Osteoblast (primary cell): Measurements from ENCODE around the gene RNF151. TPM values are rescaled to one million over a fixed set of nuclear protein-coding genes. Genes with fewer than 3 reads are reported as not detected.
A peak's percentile ranks its signal among the peaks of the same experiment; 100 is the strongest.

Experiments used
- DNase-seq: peaks from one replicate; pipeline ENCODE4 v3.0.0; 2011; ENCODE audit warnings: low spot score, mixed read lengths; ENCODE audit not compliant: insufficient read length; ENCODE audit errors: missing footprints
- H2AFZ ChIP-seq: 2 replicates; pipeline ENCODE4 v1.6.0; 2011; ENCODE audit warnings: mild to moderate bottlenecking, low read length
- H3K27ac ChIP-seq: 2 replicates; pipeline ENCODE4 v1.5.1; 2011; ENCODE audit warnings: mild to moderate bottlenecking, low read depth, low read length, moderate library complexity
- H3K27me3 ChIP-seq: 2 replicates; pipeline ENCODE4 v1.6.0; 2012; ENCODE audit warnings: mild to moderate bottlenecking, control low read depth, inconsistent platforms, low read length, moderate library complexity; ENCODE audit not compliant: insufficient read depth
- H3K36me3 ChIP-seq: 2 replicates; pipeline ENCODE4 v1.5.1; 2011; ENCODE audit warnings: mild to moderate bottlenecking, low read length, control low read depth, moderate library complexity; ENCODE audit not compliant: insufficient read depth
- H3K4me1 ChIP-seq: 2 replicates; pipeline ENCODE4 v1.5.1; 2011; ENCODE audit warnings: mild to moderate bottlenecking, low read length, control low read depth, moderate library complexity; ENCODE audit not compliant: insufficient read depth
- H3K4me2 ChIP-seq: 2 replicates; pipeline ENCODE4 v1.6.0; 2011; ENCODE audit warnings: mild to moderate bottlenecking, low read length; ENCODE audit not compliant: insufficient read depth
- H3K4me3 ChIP-seq: fragments of 200-600 bp; sonication (generic); 3 replicates; pipeline ENCODE4 v1.5.1; 2012; ENCODE audit warnings: mild to moderate bottlenecking, low read length, inconsistent platforms; ENCODE audit not compliant: insufficient read depth
- H3K79me2 ChIP-seq: 2 replicates; pipeline ENCODE4 v1.6.0; 2012; ENCODE audit warnings: mild to moderate bottlenecking, low read length, control low read depth, inconsistent platforms; ENCODE audit not compliant: insufficient read depth
- H3K9me3 ChIP-seq: 2 replicates; pipeline ENCODE4 v1.5.1; 2011; ENCODE audit warnings: low read depth, low read length, control low read depth
- H4K20me1 ChIP-seq: 2 replicates; pipeline ENCODE4 v1.6.0; 2012; ENCODE audit warnings: mild to moderate bottlenecking, low read length, control low read depth; ENCODE audit not compliant: insufficient read depth
- CTCF ChIP-seq: IDR thresholded peaks from 2 replicates; pipeline ENCODE4 v1.5.1; 2011; ENCODE audit warnings: mild to moderate bottlenecking, low read depth, low read length, moderate library complexity; ENCODE audit errors: extremely low read depth
- total RNA-seq: library from RNA; depleted of rRNA; stranded (reverse); fragments of >200 nt; gene quantifications from 2 replicates; pipeline ENCODE4 v1.2.3, GENCODE V29; 2012

Gene RNF151
- total RNA-seq, 1 donor, result 0.36 TPM

- DNase-seq, result peak; percentile 64
- Histone ChIP-seq H3K79me2 (peaks cover 52% of the 10 kb centered on the region), H3K4me2 (no peak overlapping the region), H3K27ac (no peak overlapping the region), H2AFZ (no peak overlapping the region), H3K4me1 (peaks cover 24% of the 10 kb centered on the region), H3K36me3 (peaks cover 8% of the 10 kb centered on the region), H3K4me3 (no peak overlapping the region), H4K20me1 (peaks cover 9% of the 10 kb centered on the region), H3K27me3 (no peaks in the 10 kb centered on the region), H3K9me3 (no peaks in the 10 kb centered on the region)
- TF ChIP-seq CTCF, result no peak
Measured at GRCh38 chr16:1968146-1968953, 1.7 kb downstream of the RNF151 start.

- peaks cover 22% of the 10 kb centered on the region for H3K36me3 ChIP-seq
- no peaks in the 10 kb centered on the region for H3K9me3 ChIP-seq
- peak within 1 kb of the TSS; percentile 98 for H3K4me2 ChIP-seq
- H3K27me3 ChIP-seq, result no peaks in the 10 kb centered on the region
- H4K20me1 ChIP-seq, result no peaks in the 10 kb centered on the region
- H2AFZ ChIP-seq, result peak within 1 kb of the TSS; percentile 95
- peak within 1 kb of the TSS; percentile 98 for H3K4me3 ChIP-seq
- DNase-seq, result peak; percentile 100
- peaks cover 10% of the 10 kb centered on the region for H3K4me1 ChIP-seq
- peaks cover 31% of the 10 kb centered on the region for H3K79me2 ChIP-seq
- peak within 1 kb of the TSS; percentile 94 for H3K27ac ChIP-seq
- TF ChIP-seq CTCF, result no peak
Measured at GRCh38 chr16:1971796-1972489, 5.3 kb downstream of the RNF151 start, which contains the start of gene TBL3. Gene TBL3 (plus strand): TSS chr16:1972053. CDS start chr16:1972165, 112 bp downstream.

DNA sequence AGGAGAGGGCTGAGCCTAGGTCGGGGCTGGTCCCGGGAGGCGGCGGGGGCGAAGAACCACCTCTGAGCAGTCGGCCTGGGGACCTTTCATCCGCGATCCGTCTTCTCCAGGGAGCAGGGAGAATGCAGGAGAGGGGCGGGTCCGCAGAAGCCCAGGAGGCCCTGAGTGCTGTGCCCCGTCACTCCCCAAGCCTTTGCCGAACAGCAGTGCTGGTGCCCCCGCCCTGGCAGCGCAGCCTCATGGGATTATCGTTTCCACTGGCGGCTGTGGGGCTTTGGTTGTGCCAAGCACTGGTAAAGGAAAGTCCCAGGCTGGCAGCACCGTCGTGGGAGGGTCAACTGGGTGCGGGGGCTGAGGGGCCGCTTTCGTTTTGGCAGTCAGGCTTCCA, 5.8 kb downstream of the RNF151 start:
- no peaks in the 10 kb centered on the region for H4K20me1 ChIP-seq
- DNase-seq, result peak; percentile 98
- H3K27me3 ChIP-seq, result no peaks in the 10 kb centered on the region
- peak overlapping the region; percentile 80 for H2AFZ ChIP-seq
- peak overlapping the region; percentile 94 for H3K27ac ChIP-seq
- peaks cover 10% of the 10 kb centered on the region for H3K4me1 ChIP-seq
- H3K4me2 ChIP-seq, result peak overlapping the region; percentile 98
- no peak for TF ChIP-seq CTCF
- peak overlapping the region; percentile 98 for H3K4me3 ChIP-seq
- H3K79me2 ChIP-seq, result peaks cover 26% of the 10 kb centered on the region
- H3K36me3 ChIP-seq, result peaks cover 24% of the 10 kb centered on the region
- no peaks in the 10 kb centered on the region for H3K9me3 ChIP-seq
